GM06990 (cell line): ENCODE data around the gene ITGB1.

Experiments used
- DNase-seq: peaks from one replicate; pipeline ENCODE4 v3.0.0-alpha.2; 2011; ENCODE audit not compliant: insufficient read length; ENCODE audit errors: extremely low read depth
- H3K27me3 ChIP-seq: replicated peaks from 2 replicates; pipeline ENCODE4 v1.6.0; 2011; ENCODE audit warnings: low read length; ENCODE audit not compliant: control insufficient read depth, insufficient read depth
- H3K36me3 ChIP-seq: 2 replicates; pipeline ENCODE4 v1.5.1; 2011; ENCODE audit warnings: low read length; ENCODE audit not compliant: control insufficient read depth, insufficient read depth
- H3K4me3 ChIP-seq: replicated peaks from 2 replicates; pipeline ENCODE4 v1.5.1; 2011; ENCODE audit warnings: low read depth, mild to moderate bottlenecking, control low read depth, low read length
- TF ChIP-seq, protein P1 (sequence below): IDR thresholded peaks from 2 replicates; pipeline ENCODE4 v1.5.1; 2011; ENCODE audit warnings: low read length, control low read depth, mild to moderate bottlenecking, inconsistent platforms; ENCODE audit not compliant: insufficient read depth, poor library complexity, severe bottlenecking

ITGB1 gene

GRCh38 chr10:32963096-32963495 is 5.1 kb upstream of the ITGB1 start:
- TF ChIP-seq, protein P1, sequence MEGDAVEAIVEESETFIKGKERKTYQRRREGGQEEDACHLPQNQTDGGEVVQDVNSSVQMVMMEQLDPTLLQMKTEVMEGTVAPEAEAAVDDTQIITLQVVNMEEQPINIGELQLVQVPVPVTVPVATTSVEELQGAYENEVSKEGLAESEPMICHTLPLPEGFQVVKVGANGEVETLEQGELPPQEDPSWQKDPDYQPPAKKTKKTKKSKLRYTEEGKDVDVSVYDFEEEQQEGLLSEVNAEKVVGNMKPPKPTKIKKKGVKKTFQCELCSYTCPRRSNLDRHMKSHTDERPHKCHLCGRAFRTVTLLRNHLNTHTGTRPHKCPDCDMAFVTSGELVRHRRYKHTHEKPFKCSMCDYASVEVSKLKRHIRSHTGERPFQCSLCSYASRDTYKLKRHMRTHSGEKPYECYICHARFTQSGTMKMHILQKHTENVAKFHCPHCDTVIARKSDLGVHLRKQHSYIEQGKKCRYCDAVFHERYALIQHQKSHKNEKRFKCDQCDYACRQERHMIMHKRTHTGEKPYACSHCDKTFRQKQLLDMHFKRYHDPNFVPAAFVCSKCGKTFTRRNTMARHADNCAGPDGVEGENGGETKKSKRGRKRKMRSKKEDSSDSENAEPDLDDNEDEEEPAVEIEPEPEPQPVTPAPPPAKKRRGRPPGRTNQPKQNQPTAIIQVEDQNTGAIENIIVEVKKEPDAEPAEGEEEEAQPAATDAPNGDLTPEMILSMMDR, result no peak
- H3K4me3 ChIP-seq, result no peak overlapping the region
- DNase-seq, result no peak
- no peaks in the 10 kb centered on the region for H3K27me3 ChIP-seq
- no peaks in the 10 kb centered on the region for H3K36me3 ChIP-seq

DNA sequence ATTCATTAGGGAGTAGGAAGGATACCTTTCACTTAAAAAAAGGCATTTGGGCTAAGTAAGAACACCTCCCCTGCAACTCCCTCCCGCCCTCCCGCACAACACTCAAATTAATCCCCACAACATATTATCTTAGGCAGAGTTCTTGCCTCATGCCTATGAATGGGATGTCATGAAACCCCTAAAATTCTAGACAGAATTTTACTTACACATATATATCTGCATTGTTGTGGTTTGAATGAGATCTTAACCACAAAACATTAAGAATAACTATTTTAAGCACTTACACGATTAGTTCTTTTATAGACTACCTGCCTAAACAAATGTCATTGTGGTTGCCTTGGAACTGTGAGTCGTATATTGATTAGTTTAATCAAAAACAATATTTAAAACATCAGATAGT is 4.5 kb upstream of the ITGB1 start:
- no peaks in the 10 kb centered on the region for H3K27me3 ChIP-seq
- no peaks in the 10 kb centered on the region for H3K36me3 ChIP-seq
- TF ChIP-seq, protein P1, result no peak
- H3K4me3 ChIP-seq, result no peak overlapping the region
- DNase-seq, result no peak

GRCh38 chr10:32961895-32962369 is 3.9 kb upstream of the ITGB1 start:
- no peak overlapping the region for H3K4me3 ChIP-seq
- no peaks in the 10 kb centered on the region for H3K27me3 ChIP-seq
- TF ChIP-seq, protein P1, result no peak
- DNase-seq, result no peak
- H3K36me3 ChIP-seq, result no peaks in the 10 kb centered on the region

DNA sequence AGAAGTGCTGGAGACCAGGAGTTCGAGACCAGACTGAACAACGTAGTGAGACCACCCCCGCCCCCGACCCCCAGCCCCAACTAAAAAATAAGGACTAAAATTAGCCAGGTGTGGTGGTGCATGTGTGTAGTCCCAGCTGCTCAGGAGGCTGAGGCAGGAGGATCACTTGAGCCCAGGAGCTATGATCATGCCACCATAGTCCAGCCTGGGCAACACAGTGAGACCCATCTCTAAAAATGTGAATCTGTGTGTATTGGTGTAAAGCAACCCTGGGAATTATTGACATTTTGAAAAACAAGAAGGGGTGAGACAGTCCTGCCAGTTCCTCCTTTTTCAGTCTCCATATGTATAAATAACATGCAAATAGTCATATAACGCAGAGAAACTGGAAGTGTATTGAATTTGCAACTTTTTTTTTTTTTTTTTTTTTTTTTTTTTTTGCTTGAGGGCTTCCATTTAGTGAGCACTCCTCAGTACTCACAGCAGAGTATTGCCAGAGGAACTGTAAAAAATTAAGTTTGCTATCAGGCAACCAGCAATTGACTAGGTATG is 3.4 kb upstream of the ITGB1 start:
- Histone ChIP-seq H3K27me3 (no peaks in the 10 kb centered on the region), H3K36me3 (no peaks in the 10 kb centered on the region), H3K4me3 (no peak overlapping the region)
- DNase-seq, result no peak
- TF ChIP-seq, protein P1, result no peak

DNA sequence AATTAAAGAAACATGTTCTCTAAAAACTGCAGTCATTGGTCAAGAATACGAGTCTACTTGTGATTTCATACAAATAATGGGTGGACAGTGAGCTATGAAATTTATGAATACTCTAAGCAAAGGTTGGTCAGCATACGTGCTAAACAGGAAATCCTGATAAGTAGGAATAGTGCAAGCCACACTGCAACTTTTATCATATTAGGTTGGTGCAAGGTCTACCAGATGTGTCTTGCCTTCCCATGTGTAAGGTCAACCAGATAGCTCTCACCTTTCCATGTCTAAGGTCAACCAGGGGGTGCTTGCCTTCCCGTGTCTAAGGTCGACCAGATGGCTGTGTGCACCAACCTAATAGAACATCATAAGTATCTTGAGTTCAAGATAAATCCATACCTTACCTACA is 2.0 kb upstream of the ITGB1 start:
- no peaks in the 10 kb centered on the region for H3K27me3 ChIP-seq
- no peak for DNase-seq
- TF ChIP-seq, protein P1, result no peak
- H3K4me3 ChIP-seq, result no peak overlapping the region
- H3K36me3 ChIP-seq, result no peaks in the 10 kb centered on the region
